NOMO-1 (cell line): ENCODE results near the gene TBC1D22B.
"Not testable (repeated sequence)": the region's sequence is repeated elsewhere in the genome, so short reads cannot be mapped to it uniquely, and the experiment has no call there.

ENCODE experiments used
- DNase-seq, 2 experiments: peaks; one replicate each; lab custom pipeline; 2025; ENCODE audit not compliant: unreplicated experiment in 2 of 2; lab: John Stamatoyannopoulos, UW

TBC1D22B gene

GRCh38 chr6:37319856-37320480 lies 62.4 kb downstream of the TBC1D22B start:
- no peak for DNase-seq

DNA sequence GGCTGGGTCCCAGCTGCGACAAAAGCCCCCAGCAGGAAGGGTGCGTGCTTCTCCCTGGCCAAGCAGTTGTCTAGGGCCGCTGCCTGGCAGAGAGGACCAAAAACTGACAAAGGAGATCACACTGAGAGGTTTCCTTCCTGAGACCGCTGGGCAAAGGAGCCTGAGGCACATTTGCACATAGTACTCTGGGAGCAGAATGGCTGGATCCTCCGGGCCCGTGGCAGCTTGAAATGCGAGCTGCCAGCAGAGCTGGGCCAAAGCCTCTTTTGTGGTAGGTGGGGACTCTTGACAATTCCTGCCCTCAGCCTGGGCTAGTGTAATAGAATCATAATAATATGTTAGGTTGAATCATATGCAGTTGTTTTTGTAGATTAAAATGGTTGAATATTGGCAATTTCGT lies 63.1 kb downstream of the TBC1D22B start:
- no peak for DNase-seq

DNA sequence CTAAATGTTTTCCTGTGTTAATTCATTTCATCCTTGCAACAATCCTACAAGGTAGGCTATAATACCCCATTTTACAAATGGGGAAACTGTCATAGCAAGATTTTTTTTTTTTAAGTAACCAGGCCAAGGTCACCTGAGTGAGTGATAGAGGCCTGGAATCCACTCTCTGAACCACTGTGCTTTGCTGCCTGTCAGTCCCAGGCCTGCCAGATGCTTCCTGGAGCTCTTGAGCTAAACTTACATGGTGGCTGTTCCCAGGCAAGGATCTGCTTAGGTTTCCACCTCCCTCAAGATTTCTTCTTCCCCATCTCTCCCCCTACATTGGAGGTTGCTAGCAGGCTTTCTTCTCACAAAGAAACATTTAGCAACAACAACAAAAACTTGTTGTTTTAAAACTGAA lies 63.5 kb downstream of the TBC1D22B start:
- DNase-seq = no peak

DNA sequence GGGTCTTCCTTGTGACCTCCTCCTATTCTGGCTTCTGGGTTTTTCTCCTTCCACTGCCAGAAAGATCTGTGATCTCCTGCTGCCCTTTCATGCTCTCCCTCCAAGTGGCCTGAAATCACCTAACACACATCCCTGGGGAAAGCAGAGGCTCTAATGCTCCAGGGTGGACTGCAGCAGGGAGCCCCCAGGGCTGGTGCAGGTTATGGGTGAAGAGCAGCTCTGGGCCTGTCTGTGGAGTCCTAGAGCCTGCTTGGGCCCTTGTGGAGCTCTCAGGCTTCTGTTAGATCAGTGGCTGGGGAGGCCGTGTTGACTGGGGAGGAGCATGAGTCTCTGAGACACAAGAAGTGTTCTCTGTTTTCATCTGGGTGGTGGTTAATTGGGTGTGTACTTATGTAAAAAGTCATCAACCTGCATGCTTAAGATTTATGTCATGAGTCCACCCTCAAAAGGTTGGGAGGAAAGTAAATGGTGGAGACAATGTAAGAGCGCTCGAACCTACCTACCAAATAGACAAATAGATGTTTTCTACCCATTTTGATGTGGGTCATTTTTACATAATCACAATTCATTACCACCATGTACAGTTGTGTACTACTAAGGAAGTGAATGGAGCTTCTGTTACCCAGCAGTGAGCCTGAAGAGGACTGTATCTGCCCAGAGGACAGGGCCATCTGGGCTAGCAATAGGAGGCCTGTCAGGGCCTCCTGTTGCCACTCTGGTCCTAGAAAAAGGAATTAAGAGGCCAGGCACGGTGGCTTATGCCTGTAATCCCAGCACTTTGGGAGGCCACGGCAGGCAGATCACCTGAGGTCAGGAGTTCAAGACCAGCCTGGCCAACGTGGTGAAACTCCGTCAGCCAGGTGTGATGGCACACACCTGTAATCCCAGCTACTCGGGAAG lies 64.2 kb downstream of the TBC1D22B start:
- DNase-seq = no peak

- no peak for DNase-seq
Measured at GRCh38 chr6:37323580-37323979, 66.0 kb downstream of the TBC1D22B start.

- DNase-seq = no peak
Measured at GRCh38 chr6:37324131-37325033, 66.8 kb downstream of the TBC1D22B start.

DNA sequence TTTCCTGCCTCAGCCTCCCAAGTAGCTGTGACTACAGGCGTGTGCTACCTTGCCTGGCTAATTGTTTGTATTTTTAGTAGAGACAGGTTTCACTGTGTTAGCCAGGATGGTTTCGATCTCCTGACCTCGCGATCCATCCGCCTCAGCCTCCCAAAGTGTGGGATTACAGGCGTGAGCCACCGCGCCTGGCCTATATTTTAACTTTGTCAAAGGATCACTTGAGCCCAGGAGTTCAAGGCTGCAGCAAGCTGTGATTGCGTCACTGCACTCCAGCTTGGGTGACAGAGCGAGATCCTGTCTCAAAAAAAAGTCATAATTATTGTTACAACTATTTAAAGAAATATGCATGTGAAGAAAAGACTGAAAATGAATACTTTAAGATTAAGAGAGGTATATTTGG lies 72.8 kb downstream of the TBC1D22B start:
- DNase-seq = not testable (repeated sequence)

- DNase-seq = no peak
Measured at GRCh38 chr6:37331047-37331446, 73.5 kb downstream of the TBC1D22B start.

- DNase-seq = no peak
Measured at GRCh38 chr6:37332894-37333293, 75.3 kb downstream of the TBC1D22B start.

GRCh38 chr6:37334047-37334446 lies 76.5 kb downstream of the TBC1D22B start:
- no peak for DNase-seq

DNA sequence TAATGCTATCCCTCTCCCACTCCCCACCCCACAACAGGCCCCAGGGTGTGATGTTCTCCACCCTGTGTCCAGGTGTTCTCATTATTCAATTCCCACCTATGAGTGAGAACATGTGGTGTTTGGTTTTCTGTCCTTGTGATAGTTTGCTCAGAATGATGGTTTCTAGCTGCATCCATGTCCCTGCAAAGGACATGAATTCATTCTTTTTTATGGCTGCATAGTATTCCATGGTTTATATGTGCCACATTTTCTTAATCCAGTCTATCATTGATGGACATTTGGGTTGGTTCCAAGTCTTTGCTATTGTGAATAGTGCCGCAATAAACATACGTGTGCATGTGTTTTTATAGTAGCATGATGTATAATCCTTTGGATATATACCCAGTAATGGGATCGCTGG lies 80.7 kb downstream of the TBC1D22B start:
- not testable (repeated sequence) for DNase-seq

DNA sequence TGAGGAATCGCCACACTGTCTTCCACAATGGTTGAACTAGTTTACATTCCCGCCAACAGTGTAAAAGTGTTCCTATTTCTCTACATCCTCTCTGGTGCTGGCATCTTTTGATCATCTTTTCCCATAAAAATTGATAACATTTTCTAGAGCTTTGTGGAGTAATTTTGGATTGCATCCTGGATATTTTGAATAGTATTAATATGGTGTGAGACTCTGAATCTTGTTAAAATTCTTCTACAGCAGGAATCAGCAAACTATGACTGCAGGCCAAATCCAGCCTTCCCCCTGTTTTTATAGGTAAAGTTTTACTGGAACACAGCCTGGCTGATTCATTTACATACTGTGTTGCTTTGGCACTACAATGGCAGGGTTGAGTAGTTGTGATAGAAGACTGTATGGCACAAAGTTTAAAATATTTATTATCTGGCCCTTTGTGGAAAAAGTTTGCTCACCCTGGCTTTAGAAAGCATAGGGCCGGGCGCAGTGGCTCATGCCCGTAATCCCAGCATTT lies 81.2 kb downstream of the TBC1D22B start:
- no peak for DNase-seq

- DNase-seq = no peak
Measured at GRCh38 chr6:37339741-37340638, 82.4 kb downstream of the TBC1D22B start.

GRCh38 chr6:37340639-37340943 lies 83.0 kb downstream of the TBC1D22B start:
- DNase-seq = no peak

DNA sequence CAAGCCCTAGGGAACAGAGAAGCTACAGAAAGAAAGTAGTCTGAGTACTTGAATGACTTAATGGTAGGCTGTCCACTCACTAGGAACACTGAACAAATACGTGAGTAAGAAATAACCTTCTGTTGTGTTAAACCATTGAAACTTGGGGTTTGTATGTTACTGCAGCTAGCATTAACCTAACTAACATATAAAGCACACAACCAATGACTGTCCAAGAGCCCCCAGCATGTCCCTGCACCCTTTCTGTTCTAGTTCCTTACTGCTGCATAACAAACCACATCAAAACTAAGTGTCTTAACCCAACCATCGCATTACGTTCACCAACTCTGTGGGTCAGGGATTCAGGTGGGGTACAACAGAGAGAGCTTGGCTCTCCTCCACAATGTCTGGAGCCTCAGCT lies 85.7 kb downstream of the TBC1D22B start:
- no peak for DNase-seq

DNA sequence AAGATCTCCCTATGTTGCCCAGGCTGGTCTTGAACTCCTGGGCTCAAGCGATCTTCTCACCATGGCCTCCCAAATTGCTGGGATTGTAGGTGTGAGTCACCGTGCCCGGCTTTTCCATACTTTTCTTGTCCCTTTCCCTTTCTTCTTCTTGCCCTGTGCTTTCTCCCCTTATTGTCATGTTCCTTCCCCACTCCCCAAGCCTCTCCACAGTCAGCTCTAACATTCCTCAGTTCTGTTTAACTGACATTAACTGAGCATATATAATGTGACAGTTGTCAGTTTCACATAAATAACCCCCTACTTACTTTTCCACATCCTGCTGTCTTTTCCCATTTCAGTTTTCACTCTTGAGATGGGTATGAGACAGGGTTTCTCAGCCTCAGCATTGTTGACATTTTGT lies 86.7 kb downstream of the TBC1D22B start:
- DNase-seq = no peak

DNA sequence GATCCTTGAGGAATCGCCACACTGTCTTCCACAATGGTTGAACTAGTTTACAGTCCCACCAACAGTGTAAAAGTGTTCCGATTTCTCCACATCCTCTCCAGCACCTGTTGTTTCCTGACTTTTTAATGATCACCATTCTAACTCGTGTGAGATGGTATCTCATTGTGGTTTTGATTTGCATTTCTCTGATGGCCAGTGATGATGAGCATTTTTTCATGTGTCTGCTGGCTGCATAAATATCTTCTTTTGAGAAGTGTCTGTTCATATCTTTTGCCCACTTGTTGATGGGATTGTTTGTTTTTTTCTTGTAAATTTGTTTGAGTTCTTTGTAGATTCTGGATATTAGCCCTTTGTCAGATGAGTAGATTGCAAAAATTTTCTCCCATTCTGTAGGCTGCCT lies 88.2 kb downstream of the TBC1D22B start:
- DNase-seq = not testable (repeated sequence)

DNA sequence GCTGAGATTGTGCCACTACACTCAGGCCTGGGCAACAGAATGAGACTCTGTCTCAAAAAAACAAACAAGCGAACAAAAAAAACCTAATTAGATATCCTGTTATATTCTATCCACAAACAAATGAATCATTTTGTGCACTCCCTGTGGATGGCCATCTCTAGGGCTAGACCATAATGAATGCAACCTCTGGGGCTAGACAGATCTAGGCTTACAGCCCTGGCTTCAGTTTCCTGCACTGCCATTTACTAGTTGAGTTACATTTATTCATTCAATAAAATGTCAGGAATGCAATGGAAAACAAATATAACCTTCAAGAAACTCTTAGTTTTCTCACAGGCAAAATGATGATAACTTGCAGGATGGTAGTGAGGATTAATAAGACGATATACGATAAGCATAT lies 89.6 kb downstream of the TBC1D22B start:
- DNase-seq = no peak

GRCh38 chr6:37347670-37348111 lies 90.1 kb downstream of the TBC1D22B start:
- no peak for DNase-seq

- DNase-seq = no peak
Measured at GRCh38 chr6:37351027-37351426, 93.5 kb downstream of the TBC1D22B start.
